GF-D8 (cell line): ENCODE results near the gene DDX23.

Experiments used
- DNase-seq: peaks from one replicate; lab custom pipeline; 2025; lab: John Stamatoyannopoulos, UW

DDX23 gene

DNA sequence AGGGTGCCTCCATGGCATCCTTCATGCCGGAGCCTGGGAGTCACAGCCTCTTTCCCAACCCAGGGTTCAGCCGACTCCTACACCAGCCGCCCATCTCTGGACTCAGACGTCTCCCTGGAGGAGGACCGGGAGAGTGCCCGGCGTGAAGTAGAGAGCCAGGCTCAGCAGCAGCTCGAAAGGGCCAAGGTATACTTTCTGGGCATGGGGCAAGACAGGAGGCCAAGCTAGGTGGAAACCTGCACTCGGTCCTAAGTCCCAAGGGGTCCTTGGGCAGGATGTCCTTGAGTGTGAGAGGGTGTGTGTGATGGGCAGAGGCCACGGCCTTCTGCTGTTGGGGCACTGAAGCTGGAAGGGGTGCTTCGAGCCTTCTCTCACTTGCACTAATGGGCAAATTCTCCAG is 28.7 kb downstream of the DDX23 start:
- DNase-seq, result no peak

DNA sequence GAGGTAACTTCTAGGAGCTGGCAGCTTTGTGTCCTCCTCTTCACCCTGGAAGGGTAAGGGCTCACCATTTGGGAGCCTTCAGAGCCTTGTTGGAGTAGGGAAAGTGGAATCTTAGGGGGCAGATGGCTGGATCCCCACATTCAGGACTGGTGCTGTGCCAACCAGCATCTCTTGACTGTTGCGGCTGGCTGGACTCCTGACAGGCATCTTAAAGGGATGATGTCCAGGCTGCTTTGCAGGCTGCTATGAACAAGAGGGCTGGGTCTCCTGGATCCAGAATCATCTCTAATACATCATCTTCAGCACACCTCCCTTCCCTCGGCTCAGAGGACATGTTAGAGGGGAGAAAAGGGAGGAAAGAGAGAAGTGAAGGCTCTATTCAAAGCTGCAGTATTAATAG is 29.3 kb downstream of the DDX23 start:
- DNase-seq, result no peak

DNA sequence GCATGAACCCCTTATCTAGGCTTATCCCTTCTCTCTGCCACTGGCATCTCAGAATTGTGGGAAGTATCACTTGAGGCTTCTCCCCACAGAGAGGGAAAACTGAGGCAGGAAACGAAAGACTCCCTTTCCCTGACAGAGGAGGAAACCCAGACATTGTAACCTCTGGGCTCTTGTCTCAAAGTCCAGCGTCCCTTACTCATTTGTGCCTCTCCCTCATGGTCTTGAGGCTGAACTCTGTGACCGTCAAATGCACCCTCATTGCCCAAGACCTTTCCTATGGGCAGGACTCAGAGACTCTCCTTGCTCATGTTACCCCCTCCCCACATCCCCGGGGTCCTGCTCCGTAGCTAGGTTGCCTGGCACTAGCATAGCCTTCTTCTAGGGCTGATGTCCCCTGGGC is 29.8 kb downstream of the DDX23 start:
- no peak for DNase-seq

DNA sequence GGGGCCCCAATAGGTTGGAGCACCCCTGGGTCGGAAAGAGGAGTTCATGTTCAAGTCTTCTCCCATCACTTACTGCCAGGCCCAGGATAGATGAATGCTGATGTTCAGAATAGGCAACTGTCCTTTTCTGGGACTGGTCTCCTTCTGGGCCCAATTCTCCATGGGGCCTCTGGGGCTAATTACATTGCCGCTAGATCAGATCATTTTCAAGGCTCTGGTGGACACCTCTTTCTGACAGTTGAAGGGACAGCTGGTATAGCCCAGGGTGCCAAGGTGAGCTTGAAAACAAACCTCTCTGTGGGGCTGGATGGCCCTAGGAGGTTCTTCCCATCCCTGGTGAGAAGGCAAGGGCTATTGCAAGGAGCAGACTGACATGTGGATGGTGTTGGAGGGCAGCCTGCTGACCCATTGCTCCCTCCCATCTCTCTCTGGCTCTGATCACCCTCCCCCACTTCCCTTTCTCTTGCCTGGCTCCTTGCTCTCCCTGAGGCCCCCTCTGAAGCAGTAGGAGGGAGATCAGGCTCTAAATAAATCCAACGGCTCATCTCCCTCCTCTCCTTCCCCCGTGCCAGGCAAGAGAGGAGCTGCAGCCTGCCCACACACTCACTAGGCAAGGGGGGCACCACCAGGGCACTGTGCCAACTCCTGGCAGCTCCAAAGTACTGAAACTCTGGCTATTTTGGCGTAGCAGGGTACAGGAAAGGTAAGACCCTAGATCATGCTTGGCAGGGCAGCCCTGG is 31.8 kb downstream of the DDX23 start:
- no peak for DNase-seq

DNA sequence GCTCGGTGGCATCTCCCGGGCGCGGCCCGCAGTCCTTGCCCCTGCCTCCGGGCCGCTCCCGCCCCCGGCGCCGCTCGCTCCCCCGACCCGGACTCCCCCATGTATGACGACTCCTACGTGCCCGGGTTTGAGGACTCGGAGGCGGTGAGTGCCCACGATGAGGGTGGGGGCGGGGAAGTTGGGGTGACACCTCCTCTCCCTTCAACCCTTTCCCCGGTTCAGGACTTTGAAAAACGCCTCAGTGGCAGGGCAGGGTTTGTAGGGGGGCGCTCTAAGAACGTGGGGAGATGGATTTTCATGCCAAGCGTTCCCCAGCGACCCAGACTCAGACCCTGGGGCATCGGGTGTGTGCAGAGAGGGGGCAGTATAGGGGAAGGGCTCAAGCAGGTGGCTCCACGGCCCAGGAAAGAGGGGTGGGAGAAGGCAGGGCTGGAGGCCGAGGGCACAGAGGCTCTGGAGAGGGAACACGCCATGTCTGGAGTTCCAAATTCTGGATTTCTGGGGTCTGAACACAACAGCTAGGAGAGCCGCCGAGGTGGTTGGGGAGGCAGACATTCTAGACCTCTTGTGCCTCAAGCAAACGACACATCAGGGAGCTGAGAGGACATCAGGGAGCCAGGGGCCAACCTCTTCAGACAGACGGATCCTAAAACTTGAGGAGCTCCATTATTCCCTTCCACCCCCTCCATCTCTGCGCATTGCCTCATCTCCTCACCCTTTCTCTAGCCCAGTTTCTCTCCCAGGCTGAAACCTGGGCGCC is 33.0 kb downstream of the DDX23 start:
- DNase-seq, result no peak

DNA sequence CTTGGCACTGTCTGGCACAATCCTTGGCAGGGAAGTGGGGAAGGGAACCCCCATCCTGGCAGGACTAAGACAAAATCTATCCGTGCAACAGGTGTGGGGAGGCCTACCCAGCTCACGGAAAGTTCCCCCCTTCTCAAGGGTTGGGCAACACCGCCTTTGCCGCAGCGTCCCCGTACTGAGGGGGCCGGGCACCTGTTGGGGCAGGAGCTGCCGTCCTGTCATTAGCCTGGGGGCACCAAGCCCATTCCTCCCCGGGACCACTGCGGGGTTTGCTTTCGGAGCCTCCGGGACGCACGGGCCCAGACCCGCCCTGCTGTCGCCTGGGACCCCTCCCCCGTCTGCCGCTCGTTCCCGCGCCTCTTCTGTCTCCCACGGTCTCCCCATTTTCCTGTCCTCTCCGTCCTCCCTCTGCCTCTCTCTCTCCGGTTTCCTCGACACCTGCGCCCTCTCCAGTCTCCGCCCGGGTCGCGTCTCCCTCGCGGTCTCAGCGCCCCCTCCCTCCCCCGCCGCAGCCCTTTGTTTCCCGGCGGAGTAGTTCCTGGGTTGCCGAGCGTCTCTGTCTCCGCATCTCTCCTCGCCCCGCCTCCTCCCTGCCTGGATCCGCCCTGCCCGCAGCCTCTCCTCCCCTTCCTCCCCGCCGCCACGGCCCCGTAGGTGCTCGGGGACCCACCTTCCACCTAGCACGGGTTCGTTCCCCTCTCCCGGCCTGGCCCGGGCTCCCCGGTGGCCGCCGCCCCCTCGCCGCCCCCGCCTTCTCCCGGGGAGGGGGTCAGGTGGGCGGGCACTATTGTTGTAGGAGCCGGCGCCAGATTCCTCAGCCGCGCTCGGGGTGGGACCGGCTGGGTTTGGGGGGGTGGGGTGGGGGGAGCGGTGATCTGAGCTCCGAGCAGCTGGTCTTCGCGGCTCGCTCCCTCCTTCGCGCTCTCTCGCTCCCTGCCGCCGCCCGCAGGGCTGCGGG is 33.8 kb downstream of the DDX23 start, which contains the start of gene CACNB3:
Gene CACNB3 (plus strand): TSS at position 624 of the 958 bp plus-strand sequence. CDS start 434 bp downstream, outside the sequence.
- DNase-seq, result no peak

DNA sequence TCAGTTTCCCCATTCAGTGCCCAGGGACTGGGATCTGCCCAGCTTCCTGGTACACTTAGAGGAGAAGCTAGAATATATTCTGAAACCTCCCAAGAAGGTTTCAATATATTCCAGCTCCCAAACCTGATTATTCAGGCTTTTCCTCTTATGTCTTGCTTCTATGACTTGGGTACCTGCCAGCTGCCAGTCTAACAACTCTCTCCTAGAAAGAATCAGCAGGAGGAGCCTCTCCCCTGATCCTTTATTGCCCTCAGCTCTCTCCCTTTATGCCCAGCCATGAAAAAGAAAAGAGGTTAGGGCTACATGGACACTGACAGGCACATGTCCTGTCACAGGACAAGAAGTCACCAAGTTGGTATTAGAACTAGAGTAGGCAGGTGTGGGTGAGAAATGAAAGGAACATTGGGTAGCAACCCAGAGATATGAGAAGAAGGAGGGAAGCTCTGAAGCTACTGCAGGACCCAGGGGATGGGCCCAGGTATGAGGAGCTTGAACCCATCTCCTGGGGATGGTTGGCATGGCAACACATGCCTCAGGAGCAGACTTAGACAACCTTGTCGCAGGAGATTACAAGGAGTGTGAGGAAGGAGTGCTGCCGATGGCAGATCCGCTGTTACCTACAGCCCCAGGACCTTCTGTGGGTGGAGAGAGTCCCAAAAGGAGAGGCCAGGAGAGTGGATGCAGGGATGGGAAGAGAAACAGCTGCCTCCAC is 35.7 kb downstream of the DDX23 start:
- no peak for DNase-seq

DNA sequence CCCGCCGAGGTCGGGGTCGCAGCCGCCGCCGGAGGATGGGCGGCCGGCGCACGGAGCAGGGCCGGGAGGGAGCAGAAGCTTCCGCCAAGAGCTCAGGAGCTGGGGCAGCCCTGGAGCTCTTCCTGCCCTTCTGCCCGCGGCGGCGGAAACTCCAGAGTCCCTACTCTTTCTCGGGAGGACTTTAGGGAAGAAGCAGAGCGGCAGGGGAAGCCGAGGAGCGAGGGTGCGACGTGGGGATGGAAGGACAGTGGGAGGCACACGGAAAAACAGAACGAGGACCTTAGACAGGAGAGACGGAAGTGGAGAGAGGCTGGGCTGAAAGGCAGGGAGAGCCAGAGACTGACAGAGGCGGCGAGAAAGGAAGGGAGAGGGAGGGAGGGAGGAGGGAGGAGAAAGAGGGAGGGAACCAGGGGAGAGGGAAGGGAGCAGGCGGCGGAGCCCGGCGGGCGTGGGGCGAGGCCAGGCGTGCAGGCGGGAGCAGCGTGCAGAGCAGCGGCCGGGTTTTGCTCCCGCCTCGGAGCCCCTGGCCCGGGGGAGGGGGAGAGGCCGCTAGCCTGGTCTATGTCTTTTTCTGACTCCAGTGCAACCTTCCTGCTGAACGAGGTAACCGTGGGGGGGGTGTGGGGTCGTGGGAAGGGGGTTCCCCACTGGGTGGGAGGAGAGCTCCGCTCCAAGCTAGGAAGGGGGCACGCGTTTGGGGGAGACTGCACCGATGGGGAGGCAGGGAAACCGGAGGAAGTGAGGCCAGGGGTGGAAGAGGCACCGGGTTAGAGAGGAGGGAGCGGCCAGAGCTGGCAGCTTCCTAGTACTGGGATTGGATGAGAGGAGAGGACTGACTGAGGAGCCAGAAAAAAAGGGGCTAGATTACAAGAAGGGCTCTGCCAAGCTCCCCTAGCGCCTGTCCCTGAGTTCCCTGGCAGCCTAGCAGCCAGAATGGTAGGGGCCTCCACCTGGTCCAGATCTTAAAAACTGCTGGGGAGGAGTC is 36.5 kb downstream of the DDX23 start:
- peak; percentile 65 for DNase-seq

DNA sequence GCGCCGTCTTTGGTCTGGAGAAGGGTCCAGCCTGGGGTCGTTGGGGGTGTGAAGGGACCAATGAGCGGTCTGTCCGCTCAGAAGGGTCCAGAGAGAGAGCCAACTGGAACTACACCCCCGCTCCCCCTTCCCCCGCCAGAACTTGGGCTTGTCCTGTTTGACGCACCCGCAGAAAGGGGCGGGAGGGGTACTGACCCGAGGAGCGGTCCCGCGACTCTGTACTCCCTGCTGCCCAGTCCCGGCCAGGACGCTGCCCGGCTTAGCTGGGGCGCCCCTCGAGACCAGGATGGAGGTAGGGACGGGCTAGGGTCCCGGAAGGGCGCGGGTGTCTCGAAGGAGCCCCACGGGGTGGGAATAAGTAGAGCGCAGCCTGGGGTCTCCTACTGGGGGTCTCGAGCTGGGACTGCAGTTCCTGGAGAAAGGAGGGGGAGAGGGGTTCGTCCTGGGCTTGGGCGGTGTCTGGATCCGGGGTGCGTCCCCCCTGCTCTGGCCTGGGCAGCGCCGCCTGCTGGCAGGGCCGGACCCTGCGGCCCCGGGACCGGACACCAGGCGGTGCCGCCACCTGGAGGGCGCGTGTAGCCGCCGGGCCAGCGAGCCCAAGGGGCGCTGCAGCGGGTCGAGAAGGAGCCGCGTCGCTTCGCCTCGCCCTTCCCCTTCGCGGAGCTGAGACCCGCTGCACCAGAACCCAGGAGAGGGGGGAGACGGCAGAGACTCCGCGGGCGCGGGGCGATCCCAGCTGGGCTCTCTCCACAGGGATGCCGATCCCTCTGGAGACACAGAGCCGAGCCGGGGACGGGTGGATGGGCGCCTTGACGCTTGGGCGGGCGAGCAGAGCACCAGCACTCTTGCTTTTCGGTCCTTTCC is 37.5 kb downstream of the DDX23 start:
- DNase-seq, result no peak

DNA sequence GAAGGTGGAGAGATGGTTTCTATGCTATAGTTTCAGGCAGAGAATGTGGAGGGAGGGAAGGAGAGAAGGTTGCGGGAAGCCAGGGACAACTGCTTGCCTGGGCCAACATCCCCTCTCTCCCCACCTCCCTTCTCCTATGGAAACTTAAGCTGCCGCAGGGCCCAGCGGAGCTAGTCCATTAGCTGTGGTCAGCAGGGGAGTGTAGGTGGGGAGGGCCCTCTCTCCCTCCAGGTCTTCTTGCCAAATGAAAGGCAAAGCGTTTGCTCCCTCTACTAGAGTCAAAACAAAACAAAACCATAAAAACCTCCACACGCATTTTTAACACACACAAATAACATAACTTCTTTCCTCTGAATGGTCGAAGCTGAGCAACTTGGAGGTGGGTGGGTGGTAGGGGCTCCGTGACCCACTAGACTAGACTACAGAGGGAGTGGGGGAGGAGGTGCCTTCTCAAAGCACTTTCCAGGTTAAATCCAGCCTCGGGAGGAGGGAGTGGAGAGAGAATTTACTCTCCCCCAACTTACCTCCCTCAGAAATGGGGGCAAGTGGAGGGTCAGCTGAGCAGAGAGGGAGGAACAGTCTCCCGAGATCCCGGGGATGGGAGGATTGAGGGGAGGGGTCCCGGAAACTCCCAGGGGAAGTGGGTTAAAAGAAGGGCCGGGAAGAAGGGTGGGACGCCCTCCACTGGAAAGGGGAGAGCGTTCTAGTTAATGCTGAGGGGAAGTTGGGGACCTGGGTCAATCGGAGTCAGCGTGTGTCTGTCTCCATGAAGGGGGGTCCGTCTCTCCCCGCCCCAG is 38.3 kb downstream of the DDX23 start:
- DNase-seq, result no peak

DNA sequence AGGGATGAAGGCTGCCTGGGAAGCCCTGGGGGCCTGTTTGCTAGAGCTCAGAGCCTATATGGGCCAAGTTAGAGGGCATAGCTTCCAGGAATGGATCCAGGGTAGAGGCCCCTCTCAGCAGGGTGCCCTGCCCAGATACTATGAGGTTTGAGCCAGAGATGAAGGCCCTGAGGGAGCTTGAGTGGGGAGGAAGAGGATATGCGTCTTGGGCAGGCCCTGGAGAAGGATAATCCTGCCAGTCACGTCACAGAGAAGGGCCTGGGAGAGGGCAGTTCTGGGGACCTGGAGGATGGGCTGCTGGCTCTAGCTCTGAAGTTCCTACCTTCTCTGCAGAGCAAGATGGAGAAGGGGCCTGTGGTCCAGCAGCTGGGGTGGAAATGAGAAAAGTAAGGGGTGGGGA is 39.6 kb downstream of the DDX23 start:
- no peak for DNase-seq

DNA sequence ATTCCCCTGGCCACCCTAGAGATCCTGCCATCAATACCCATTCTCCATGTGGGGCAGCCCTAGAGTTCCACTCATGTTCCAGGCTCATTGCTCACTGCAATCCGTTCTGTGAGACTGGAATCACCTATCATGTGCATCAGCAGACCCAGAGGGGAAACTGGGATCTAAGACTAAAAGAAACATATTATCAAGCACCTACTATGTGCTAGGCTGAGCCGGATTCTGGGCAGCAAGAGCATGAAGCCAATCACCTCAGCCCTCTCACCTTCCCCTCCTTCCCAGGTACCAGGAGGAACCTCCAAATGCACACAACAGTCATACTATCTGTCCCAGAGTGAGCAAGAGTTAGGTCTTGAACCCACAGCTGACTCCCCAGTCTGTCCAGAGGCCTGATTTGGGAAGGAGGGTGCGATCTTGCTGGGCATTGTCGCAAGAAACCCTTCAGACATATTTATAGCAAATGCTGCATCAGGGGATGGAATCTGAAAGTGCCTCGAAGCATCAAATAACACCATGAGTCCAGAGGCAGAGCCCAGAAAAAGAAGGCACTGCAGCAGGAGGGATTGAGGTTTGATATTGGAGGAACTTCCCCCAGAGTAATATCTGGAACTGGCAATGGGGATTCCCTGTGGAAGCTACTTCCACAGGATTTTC is 40.4 kb downstream of the DDX23 start:
- DNase-seq, result no peak

DNA sequence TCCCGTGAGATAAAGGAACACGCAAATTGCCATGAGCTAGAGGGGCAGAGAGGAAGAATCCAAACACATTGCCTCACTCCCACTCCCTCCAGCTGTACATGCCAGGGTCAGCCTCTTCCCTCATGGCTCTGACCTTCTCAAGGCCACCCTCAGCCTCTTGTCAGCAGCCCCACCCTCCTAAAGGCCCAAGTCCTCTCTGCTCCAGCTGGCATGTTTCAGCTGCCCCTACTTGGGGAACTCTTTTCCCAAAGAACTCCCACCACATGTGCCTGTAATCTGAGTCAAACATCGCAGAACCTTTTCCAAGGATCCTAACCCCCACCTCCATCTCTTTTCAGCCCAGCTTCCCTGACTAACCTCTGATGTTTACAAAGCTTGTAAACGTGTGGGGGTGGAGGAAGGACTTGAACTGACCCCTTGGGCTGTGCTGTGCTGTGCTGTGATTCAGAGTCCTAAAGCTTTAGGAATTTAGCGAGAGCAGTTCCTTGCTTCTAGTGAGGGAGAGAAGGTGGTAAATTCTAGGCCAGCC is 41.0 kb downstream of the DDX23 start:
- no peak for DNase-seq

DNA sequence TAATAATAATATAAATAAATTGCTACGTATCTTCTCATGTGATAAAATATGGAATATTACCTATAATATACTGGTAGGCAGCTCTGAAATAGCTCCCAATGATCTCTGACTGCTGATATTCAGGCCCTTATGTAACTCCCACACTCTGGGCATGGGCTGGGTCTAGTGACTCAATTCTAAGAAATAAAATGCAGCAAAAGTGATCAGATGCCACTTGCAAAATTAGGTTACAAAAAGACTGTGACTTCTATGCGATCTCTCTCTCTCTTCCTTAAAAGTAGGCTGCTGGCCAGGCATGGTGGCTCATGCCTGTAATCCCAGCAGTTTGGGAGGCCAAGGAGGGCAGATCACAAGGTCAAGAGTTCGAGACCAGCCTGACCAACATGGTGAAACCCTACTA is 44.0 kb downstream of the DDX23 start:
- DNase-seq, result no peak

DNA sequence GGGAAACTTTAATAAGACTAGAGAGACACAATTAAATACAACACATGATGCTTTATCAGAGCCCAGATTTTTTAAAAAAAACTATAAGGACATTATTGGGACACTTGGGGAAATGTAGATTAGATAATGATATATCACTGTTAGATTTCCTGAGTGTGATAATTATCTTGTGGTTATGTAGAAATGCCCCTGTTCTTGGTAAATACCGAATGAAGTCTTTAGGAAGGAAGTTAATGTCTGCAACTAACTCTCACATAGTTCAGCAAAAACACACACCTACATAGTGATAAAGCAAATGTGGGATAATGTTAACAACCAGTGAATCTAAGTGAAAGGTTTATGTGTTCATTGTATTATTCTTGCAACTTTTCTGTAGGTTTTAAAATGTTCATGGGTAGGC is 48.3 kb downstream of the DDX23 start:
- peak; percentile 25 for DNase-seq

DNA sequence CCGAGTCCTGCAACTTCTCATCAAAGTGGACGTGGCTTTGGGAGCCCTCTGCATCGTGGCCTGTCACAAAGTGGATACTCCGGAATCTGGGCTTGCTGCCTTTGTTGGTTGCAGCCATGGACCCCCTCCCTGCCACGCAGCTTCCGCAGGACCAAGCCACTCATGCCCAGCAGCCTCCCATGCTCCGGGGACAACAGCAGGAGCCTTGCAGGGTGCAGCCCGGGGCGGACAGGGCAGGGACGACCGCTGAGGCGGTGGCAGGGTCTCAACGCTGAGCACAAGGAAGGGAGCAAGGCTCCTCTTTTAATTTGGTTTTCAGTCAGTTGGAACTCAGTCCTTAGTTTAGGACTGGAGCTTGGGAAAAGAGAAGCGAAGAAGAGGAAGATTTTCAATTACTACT is 51.0 kb downstream of the DDX23 start:
- DNase-seq, result no peak

DNA sequence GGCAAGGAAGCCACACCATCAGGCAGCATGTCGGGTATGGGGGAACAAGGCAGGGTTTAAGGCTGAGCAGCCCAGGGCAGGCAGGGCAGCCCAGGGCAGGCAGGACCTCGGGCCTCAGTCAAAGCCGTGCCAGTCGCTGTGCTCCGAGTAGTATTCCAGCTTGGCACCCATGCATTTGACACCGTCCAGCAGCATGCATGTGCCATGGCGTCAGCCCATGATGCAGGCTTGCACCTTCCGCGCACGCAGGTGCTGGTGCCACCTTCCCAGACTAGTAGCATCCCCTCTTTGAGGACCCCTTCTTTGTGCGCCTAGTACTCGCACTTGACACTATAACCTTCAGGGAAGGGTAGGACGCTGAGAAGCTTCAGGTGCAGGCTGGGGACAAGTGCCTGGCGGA is 51.5 kb downstream of the DDX23 start:
- no peak for DNase-seq

DNA sequence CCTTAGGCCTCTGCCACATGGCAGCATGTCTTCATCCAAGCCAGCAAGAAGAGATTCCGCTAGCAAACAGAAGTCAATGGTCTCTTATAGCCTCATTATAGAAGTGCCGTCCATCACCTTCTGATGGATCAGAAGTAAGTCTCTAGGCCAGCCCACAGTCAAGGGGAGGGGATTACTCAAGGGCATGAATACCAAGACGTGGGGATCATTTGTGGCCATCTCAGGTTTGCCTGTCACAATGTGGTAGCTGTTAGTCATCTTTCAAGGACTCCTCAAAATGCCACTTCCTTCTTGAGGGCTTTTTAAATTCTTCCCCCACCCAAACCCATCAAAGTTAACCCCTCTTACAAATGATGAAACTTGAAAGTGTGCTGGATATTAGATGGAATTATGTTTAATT is 55.0 kb downstream of the DDX23 start:
- no peak for DNase-seq
